Tibial nerve (tissue), 4 donors: ENCODE measurements around the gene SLC12A7. TPM values are rescaled to one million over a fixed set of nuclear protein-coding genes. Genes with fewer than 3 reads are reported as not detected.
A peak's percentile ranks its signal among the peaks of the same experiment; 100 is the strongest.

Source experiments
- DNase-seq, 2 donors: peaks; one replicate each; pipeline ENCODE4 v3.0.0-alpha.2; 2019; ENCODE audit warnings: low spot score in 2 of 2
- H3K27ac ChIP-seq, 4 donors: fragments of 200-600 bp; sonication (generic) in 3 of 4; one replicate each; pipeline ENCODE4 v1.5.1; 2017 to 2019; ENCODE audit warnings: mild to moderate bottlenecking in 1 of 4
- H3K27me3 ChIP-seq, 2 donors: fragments of 200-600 bp; sonication (generic) in 1 of 2; one replicate each; pipeline versions ENCODE4 v1.5.1 to v1.6.0; 2017 to 2019
- H3K36me3 ChIP-seq, 3 donors: fragments of 200-600 bp; sonication (generic); one replicate each; pipeline ENCODE4 v1.5.1; 2018 to 2019
- H3K4me1 ChIP-seq, 4 donors: fragments of 200-600 bp; sonication (generic) in 3 of 4; one replicate each; pipeline ENCODE4 v1.5.1; 2017 to 2019
- H3K4me3 ChIP-seq, 4 donors: fragments of 200-600 bp; sonication (generic) in 3 of 4; one replicate each; pipeline ENCODE4 v1.5.1; 2017 to 2019; ENCODE audit warnings: mild to moderate bottlenecking in 1 of 4, moderate library complexity in 1 of 4
- H3K9me3 ChIP-seq, 4 donors: fragments of 200-600 bp; sonication (generic) in 3 of 4; one replicate each; pipeline ENCODE4 v1.5.1; 2017 to 2019
- CTCF ChIP-seq, 5 experiments: fragments of 200-600 bp in 3 of 5; fragments of 450-650 bp in 2 of 5; sonication (generic) in 3 of 5; IDR thresholded peaks; one replicate each; pipeline ENCODE4 v1.5.1; 2016 to 2019; ENCODE audit warnings: antibody characterized with exemption in 5 of 5, mild to moderate bottlenecking in 3 of 5, moderate library complexity in 2 of 5
- EP300 ChIP-seq, 2 donors: sonication (generic); formaldehyde crosslinking; IDR thresholded peaks; one replicate each; pipeline ENCODE4 v1.6.1; 2017; ENCODE audit warnings: antibody characterized with exemption in 2 of 2, mild to moderate bottlenecking in 1 of 2
- POLR2A ChIP-seq, 2 donors: fragments of 450-650 bp; IDR thresholded peaks; one replicate each; pipeline ENCODE4 v1.6.1; 2017; ENCODE audit warnings: antibody characterized with exemption in 2 of 2, mild to moderate bottlenecking in 2 of 2, moderate library complexity in 2 of 2
- WGBS, 2 donors: methylation state at CpG; one replicate each; pipeline ENCODE4 v1.1.5; 2018; 5-methylcytosine and 5-hydroxymethylcytosine counted together
- total RNA-seq, 4 donors: library from RNA; depleted of rRNA; stranded (reverse); fragments of >200 nt; gene quantifications; one replicate each; pipeline ENCODE4 v1.1.0, GENCODE V29; 2016

Gene SLC12A7
- total RNA-seq, 4 donors from 2014 or later: 11.4 to 39.3 (median 18.8) TPM

- WGBS, 2 donors: 74 to 77% methylated on average over 9 to 12 of the region's 13 CpGs
- Histone ChIP-seq H3K36me3 (no peaks in the 10 kb centered on the region), H3K4me1 (peaks cover 0 to 28% (median 10%) of the 10 kb centered on the region in 4 donors), H3K9me3 (no peaks in the 10 kb centered on the region), H3K27ac (no peak overlapping the region), H3K27me3 (peaks cover 2 to 36% of the 10 kb centered on the region in 2 donors), H3K4me3 (no peak overlapping the region)
- TF ChIP-seq EP300 (IDR thresholded peaks at IDR 0.05) (no peak), POLR2A (IDR thresholded peaks at IDR 0.05) (no peak), CTCF (IDR thresholded peaks at IDR 0.05) (no peak)
- DNase-seq: no peak
These were observed 101.2 kb downstream of the SLC12A7 start for GRCh38 chr5:1010641-1011046.

DNA sequence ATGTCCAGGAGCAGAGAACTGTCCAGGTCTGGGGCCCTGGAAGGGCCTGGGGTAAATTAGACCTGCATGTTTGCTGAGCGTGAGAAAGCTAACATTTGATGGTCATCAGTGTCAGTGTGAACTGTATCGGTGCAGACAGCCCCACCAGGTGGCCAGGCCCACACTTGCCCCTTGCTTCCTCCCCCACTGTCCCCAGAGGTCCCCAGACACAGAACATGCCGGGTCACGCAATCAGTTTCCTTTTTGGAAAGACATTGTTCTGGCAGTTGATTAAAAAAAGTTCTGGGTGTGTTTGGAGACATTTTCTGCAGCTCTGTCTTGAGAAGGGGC lies 101.7 kb downstream of the SLC12A7 start:
- Histone ChIP-seq H3K27ac (no peak overlapping the region), H3K27me3 (peaks cover 2 to 41% of the 10 kb centered on the region in 2 donors), H3K36me3 (no peaks in the 10 kb centered on the region), H3K9me3 (no peaks in the 10 kb centered on the region), H3K4me1 (peaks cover 0 to 33% (median 11%) of the 10 kb centered on the region in 4 donors), H3K4me3 (no peak overlapping the region)
- WGBS, 2 donors: 49 to 58% methylated on average over 4 of the region's 4 CpGs
- DNase-seq: no peak
- TF ChIP-seq CTCF (IDR thresholded peaks at IDR 0.05) (no peak), EP300 (IDR thresholded peaks at IDR 0.05) (no peak), POLR2A (IDR thresholded peaks at IDR 0.05) (no peak)

- peaks cover 0 to 39% (median 15%) of the 10 kb centered on the region in 4 donors for H3K4me1 ChIP-seq
- no peak for DNase-seq
- H3K27ac ChIP-seq: no peak overlapping the region
- no peaks in the 10 kb centered on the region for H3K36me3 ChIP-seq
- no peaks in the 10 kb centered on the region for H3K9me3 ChIP-seq
- TF ChIP-seq POLR2A (IDR thresholded peaks at IDR 0.05) (no peak), EP300 (IDR thresholded peaks at IDR 0.05) (no peak), CTCF (IDR thresholded peaks at IDR 0.05) (no peak)
- peak overlapping the region in 3 of 4 donors; percentile 22 to 55 (median 43) for H3K4me3 ChIP-seq
- H3K27me3 ChIP-seq: peaks cover 2 to 42% of the 10 kb centered on the region in 2 donors
- WGBS, 2 donors: 14 to 44% methylated on average over 9 to 39 of the region's 70 CpGs
These were observed 102.3 kb downstream of the SLC12A7 start for GRCh38 chr5:1009359-1010180.

- TF ChIP-seq POLR2A (IDR thresholded peaks at IDR 0.05) (no peak), CTCF (IDR thresholded peaks at IDR 0.05) (peak; percentile 37 to 83 (median 77))
- Histone ChIP-seq H3K4me1 (peaks cover 0 to 46% (median 18%) of the 10 kb centered on the region in 4 donors), H3K9me3 (no peaks in the 10 kb centered on the region), H3K4me3 (peak within 1 kb of the TSS in 3 of 4 donors; percentile 22 to 55 (median 43)), H3K27me3 (peaks cover 2 to 42% of the 10 kb centered on the region in 2 donors), H3K36me3 (no peaks in the 10 kb centered on the region), H3K27ac (no peak within 1 kb of the TSS)
- peak in 1 of 2 donors; percentile 8 for DNase-seq
- WGBS, 2 donors: 7 to 10% methylated on average over 6 to 14 of the region's 108 CpGs
These were observed 103.2 kb downstream of the SLC12A7 start, which contains the start of gene NKD2 for GRCh38 chr5:1008451-1009358. Gene NKD2, plus strand, starts transcription at chr5:1008802. Its CDS starts 256 bp downstream, at chr5:1009058.
